Daoy (cell line): ENCODE measurements around the gene ARHGEF40. TPM values are rescaled to one million over a fixed set of nuclear protein-coding genes. Genes with fewer than 3 reads are reported as not detected.
A peak's percentile ranks its signal among the peaks of the same experiment; 100 is the strongest.

Experiments used
- DNase-seq: peaks from one replicate; pipeline ENCODE4 v3.0.0-alpha.2; 2015; ENCODE audit warnings: low read depth
- total RNA-seq: library from RNA; depleted of rRNA; stranded (reverse); fragments of >200 nt; shearing (Covaris generic); gene quantifications from 2 replicates; pipeline ENCODE4 v1.2.3, GENCODE V29; 2014

The ARHGEF40 gene
- total RNA-seq, 1 experiment from 2014 or later, result 59.9 TPM

GRCh38 chr14:21096978-21097635 lies 27.0 kb downstream of the ARHGEF40 start:
- no peak for DNase-seq

- DNase-seq, result no peak
These were observed 27.6 kb downstream of the ARHGEF40 start for GRCh38 chr14:21097636-21098075.

GRCh38 chr14:21098076-21098891 lies 28.2 kb downstream of the ARHGEF40 start, which contains the start of gene ZNF219:
Gene ZNF219 (minus strand): TSS chr14:21098655. CDS start chr14:21093591, 5,064 bp downstream.
- DNase-seq, result peak; percentile 76

- no peak for DNase-seq
These were observed 28.9 kb downstream of the ARHGEF40 start for GRCh38 chr14:21098892-21099595.

DNA sequence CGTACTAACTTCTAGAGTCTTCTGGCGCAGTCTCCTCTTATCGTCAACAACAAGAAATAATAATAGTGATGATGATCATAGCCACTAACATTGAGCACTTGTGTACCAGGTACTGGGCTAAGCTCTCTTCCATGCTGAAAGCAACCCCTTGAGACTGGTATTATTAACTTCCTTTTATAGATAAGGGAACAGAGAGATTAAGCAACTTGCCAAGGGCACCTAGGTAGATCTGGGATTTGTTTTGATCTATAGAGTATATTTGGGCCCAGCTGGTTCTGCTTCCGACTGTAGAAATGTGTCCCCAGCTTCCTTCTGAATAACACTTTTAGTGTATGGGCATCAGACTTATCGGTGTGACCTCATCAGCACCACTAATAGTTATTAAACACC lies 29.5 kb downstream of the ARHGEF40 start:
- DNase-seq, result no peak

DNA sequence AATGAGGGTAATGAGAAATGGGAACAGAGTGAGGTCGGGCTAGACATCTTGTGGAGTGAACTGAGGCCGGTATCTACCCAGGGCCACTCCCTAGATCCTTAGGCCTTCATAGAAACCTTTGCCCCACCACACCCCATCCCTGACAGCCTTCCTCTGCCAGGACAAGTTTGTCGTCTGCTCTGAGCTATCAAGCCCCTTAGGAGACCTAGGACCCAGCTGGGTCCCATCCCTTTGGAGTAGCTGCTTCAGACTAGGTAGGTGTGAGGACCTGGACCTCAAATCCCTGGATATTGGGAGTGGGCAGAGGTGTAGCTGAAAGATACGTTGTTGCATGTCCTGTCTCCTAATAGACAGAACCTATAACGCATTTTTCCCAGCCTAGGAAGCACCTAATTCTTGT lies 30.8 kb downstream of the ARHGEF40 start, which contains the start of gene TMEM253:
Gene TMEM253 (plus strand): TSS at position 136 of the 400 bp plus-strand sequence. CDS start 278 bp downstream, outside the sequence.
- no peak for DNase-seq

- DNase-seq, result no peak
These were observed 31.8 kb downstream of the ARHGEF40 start for GRCh38 chr14:21101802-21102413.

DNA sequence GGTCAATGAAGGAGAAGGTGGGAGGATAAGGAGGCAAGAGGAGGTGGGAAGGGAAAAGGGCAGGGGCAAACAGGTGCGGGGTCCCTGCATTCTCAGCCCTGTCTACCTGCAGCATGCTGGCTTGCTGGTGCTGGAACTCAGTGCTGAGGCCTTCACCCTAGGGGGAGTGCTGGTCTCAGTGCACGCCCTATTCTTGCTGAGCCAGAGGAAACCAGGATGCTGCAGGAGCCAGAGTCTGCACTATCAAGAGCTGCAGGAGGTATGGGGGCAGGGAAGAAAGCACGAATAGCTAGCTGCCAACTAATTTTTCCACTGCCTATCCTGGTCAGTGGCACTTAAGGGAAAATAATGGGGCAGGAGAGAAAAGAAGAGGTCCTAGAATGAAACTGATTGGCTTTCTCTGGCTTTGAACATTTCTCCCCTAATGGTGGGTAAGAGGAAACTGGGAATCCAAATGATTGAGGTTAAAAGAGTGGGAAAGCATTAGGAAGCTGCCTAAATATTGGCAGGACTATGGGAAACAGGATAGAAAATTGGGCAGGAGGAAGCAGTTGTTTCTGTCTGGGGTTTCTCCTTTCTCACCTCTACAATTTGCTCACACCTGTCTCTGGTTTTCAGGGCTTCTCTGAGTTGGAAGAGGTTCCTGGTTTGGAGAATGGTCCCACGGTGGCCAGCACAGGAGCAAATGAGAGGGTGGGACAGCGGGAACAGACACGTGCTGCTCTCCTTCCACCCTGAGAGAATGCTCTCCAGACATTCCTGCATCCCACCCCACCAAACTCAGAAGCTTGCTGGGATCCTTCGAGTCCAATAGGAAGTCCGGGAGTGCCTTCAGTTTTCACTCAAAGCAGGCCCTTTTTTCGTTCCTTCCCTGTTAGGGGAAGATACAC lies 32.7 kb downstream of the ARHGEF40 start:
- DNase-seq, result peak; percentile 53

- no peak for DNase-seq
These were observed 33.3 kb downstream of the ARHGEF40 start for GRCh38 chr14:21103411-21103709.

DNA sequence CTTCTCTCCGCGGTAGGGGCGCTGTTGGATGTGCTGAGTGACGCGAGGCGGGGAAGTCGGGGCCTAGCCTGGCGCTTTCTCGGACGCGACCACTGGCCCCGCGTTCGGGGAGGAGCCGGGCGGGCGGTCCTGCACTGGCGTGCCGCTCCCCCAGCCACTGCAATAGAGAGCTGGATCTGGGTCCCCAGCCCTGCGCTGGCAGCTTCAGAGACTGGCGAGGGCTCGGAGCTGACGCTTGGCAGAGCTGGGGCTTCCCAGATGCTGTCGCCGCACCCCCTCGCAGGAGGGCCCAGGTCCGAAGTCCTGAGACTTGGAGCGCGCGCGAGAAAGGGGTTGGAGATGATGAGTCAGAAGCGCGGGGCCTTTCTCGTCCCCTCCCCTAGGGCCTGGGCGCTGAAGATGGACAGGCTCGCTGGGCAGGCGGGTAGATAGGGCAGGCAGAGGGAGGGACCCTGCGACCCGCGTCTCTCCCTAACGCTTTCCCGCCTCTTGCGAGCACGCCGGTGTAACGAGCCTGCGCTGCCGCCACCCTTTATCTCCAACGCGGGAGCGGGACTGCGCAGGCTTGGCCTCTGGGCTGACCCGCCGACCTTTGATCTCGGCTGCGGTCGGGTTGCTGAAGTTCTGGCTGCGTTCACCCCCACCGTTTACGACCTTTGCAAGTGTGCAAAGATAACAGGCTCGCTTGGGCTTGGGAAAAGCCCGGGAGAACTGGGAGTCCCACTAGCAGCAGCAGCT lies 33.8 kb downstream of the ARHGEF40 start:
- DNase-seq, result peak; percentile 99

DNA sequence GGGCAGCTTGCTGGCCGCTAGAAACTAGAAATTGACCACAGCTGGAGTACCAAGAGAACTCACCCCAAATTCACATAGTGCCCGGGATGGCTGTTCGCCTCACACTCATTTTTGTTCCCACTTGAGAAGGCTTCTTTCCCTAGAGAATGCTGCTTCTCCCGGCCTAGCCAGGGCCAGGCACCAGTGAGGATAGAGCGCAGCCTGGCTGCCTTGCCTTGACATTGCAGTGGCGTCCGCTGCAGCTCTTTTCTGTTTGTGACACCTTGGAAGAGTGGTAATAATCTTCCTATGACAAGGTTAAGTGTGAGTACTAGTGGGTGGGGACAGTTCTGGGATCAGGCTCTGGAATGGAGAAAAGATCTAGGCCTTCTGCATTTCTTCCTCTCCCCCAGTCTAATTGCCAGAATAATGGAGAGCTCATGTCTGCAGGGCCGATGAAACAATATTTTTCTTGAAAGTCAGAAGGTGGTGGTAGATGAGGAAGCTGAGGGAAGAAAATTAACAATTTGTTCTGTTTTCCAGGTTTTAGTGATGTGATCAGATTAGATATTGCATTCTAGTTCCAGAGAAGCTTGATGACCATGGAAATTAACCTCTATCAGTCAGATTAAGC lies 34.5 kb downstream of the ARHGEF40 start:
- DNase-seq, result peak; percentile 91

GRCh38 chr14:21105095-21105494 lies 35.0 kb downstream of the ARHGEF40 start:
- DNase-seq, result no peak

DNA sequence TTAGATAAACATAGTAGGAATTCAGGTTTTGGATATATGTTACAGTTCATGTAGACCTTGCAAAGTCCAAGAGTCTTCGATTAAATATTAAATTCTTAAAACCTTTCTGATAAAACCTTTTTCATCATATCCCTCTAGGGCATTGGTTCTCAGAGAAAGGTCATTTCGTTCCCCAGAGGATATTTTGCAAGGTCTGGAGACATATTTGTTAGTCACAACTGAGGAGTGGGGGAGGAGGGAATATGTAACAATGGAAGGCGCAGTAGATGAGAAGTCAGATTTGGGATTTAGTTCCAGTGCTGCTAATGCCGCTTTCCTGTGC lies 36.0 kb downstream of the ARHGEF40 start:
- no peak for DNase-seq

GRCh38 chr14:21106498-21107282 lies 36.6 kb downstream of the ARHGEF40 start:
- DNase-seq, result peak; percentile 87

DNA sequence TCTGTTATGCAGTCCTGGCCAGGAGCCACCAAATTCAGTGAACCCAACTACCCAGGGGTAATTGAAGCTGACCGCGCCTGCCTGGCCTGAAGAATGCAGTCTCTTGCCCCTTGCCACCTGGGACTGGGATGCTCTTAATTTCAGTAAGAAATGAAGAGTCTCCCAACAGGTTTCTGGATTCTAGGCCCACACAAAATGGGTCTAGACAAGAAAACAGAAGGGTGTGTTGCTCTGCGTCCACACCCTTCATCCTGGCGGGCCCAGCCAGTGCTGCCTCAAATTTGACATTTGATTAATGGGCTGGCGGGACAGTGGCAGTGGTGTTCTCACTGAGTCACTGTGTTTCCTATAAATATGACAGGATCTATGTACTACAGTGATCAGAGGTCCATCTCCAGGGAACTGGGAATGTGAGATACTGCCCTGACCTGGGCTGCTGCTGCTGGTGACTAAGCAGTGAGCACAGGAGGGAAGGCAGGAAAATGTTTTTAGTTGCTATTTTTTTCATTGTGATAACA lies 37.2 kb downstream of the ARHGEF40 start:
- no peak for DNase-seq

DNA sequence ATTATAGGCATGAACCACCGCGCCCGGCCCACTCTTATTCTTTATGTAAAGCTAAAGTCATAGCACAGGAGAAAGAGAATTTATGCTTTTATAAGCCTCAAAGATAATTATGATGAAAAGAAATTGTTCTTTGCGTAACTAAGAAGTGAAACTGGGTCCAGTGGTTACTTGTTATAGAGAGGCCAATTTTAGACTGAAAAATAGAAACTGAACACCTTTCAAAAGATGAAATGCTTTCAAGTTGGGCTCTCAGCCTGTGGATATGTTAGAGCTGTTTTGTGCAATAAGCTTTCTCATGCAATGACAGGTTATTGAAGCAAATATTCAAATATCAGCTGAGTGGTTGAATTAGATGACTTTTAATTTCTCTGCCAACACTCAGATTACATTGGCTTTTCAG lies 38.7 kb downstream of the ARHGEF40 start:
- no peak for DNase-seq

GRCh38 chr14:21109377-21110138 lies 39.5 kb downstream of the ARHGEF40 start:
- no peak for DNase-seq

DNA sequence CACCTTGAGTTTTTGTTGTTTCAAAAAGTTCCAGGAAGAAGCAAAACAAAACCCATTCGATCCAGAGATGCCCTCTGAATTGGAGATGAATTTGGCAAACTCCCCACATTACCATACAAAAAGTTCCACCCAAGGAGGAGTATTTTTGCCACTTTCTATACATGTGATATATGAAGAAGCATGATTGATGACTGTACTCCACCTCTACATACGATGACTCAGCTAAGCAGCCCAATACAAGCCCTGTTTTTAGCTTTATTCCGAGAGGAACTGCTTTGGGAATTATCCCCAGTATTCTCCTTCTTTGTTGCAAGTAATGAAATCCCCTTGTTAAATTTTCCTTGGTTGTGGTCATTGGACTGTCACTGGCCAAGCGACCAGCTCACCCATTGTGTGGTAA lies 42.2 kb downstream of the ARHGEF40 start:
- no peak for DNase-seq
